T-helper 1 cell treated with Interleukin-12 subunit alpha and Interleukin-12 subunit beta and Interleukin-4 antibody, amounts not matched to agents 30 μg/mL and 1 μg/mL, for 36 hours (primary cell): ENCODE results near the gene RSBN1L.

Source experiments
- H3K27ac Mint-ChIP-seq: one replicate; pipeline ENCODE4 v1.8.0; 2021; ENCODE audit warnings: mild to moderate bottlenecking, mixed read lengths
- H3K27me3 Mint-ChIP-seq: one replicate; pipeline ENCODE4 v1.8.0; 2021; ENCODE audit warnings: low read depth, mixed read lengths
- H3K36me3 Mint-ChIP-seq: one replicate; pipeline ENCODE4 v1.8.0; 2021; ENCODE audit warnings: low read depth, mixed read lengths
- H3K4me1 Mint-ChIP-seq: one replicate; pipeline ENCODE4 v1.8.0; 2021; ENCODE audit warnings: low read depth, mixed read lengths
- H3K4me3 Mint-ChIP-seq: one replicate; pipeline ENCODE4 v1.8.0; 2021; ENCODE audit warnings: mild to moderate bottlenecking, moderate library complexity, mixed read lengths
- H3K9me3 Mint-ChIP-seq: one replicate; pipeline ENCODE4 v1.8.0; 2021; ENCODE audit warnings: mixed read lengths

RSBN1L gene

GRCh38 chr7:77667459-77668086 is 28.7 kb upstream of the RSBN1L start:
- H3K4me3 Mint-ChIP-seq, result no peak overlapping the region
- H3K27me3 Mint-ChIP-seq, result no peaks in the 10 kb centered on the region
- no peaks in the 10 kb centered on the region for H3K36me3 Mint-ChIP-seq
- H3K9me3 Mint-ChIP-seq, result no peaks in the 10 kb centered on the region
- no peaks in the 10 kb centered on the region for H3K4me1 Mint-ChIP-seq
- H3K27ac Mint-ChIP-seq, result no peak overlapping the region

- Mint-ChIP-seq H3K4me3 (no peak overlapping the region), H3K27me3 (no peaks in the 10 kb centered on the region), H3K9me3 (no peaks in the 10 kb centered on the region), H3K4me1 (no peaks in the 10 kb centered on the region), H3K36me3 (peaks cover 2% of the 10 kb centered on the region), H3K27ac (no peak overlapping the region)
Measured at GRCh38 chr7:77674878-77675277, 21.4 kb upstream of the RSBN1L start.

- Mint-ChIP-seq H3K36me3 (peaks cover 14% of the 10 kb centered on the region), H3K9me3 (no peaks in the 10 kb centered on the region), H3K4me3 (no peak overlapping the region), H3K4me1 (peaks cover 2% of the 10 kb centered on the region), H3K27ac (no peak overlapping the region), H3K27me3 (no peaks in the 10 kb centered on the region)
Measured at GRCh38 chr7:77679608-77680007, 16.7 kb upstream of the RSBN1L start.

- H3K9me3 Mint-ChIP-seq, result no peaks in the 10 kb centered on the region
- peaks cover 14% of the 10 kb centered on the region for H3K36me3 Mint-ChIP-seq
Measured at GRCh38 chr7:77680266-77680665, 16.0 kb upstream of the RSBN1L start.

GRCh38 chr7:77684030-77684429 is 12.2 kb upstream of the RSBN1L start:
- Mint-ChIP-seq H3K9me3 (no peaks in the 10 kb centered on the region), H3K27ac (no peak overlapping the region), H3K36me3 (peaks cover 16% of the 10 kb centered on the region), H3K4me1 (peaks cover 26% of the 10 kb centered on the region), H3K4me3 (no peak overlapping the region), H3K27me3 (no peaks in the 10 kb centered on the region)

More at GRCh38 chr7:77680266-77680665, 16.0 kb upstream of the RSBN1L start:
- H3K27ac Mint-ChIP-seq, result no peak overlapping the region
- H3K27me3 Mint-ChIP-seq, result no peaks in the 10 kb centered on the region
- H3K4me1 Mint-ChIP-seq, result peaks cover 5% of the 10 kb centered on the region
- no peak overlapping the region for H3K4me3 Mint-ChIP-seq

GRCh38 chr7:77685233-77685632 is 11.0 kb upstream of the RSBN1L start:
- Mint-ChIP-seq H3K27me3 (no peaks in the 10 kb centered on the region), H3K9me3 (no peaks in the 10 kb centered on the region), H3K27ac (no peak overlapping the region), H3K4me3 (no peak overlapping the region), H3K4me1 (peaks cover 26% of the 10 kb centered on the region), H3K36me3 (peaks cover 16% of the 10 kb centered on the region)

GRCh38 chr7:77687100-77687746 is 9.0 kb upstream of the RSBN1L start:
- Mint-ChIP-seq H3K4me3 (peak overlapping the region; percentile 38), H3K27ac (peak overlapping the region; percentile 62), H3K36me3 (peaks cover 16% of the 10 kb centered on the region), H3K27me3 (no peaks in the 10 kb centered on the region), H3K4me1 (peaks cover 26% of the 10 kb centered on the region), H3K9me3 (no peaks in the 10 kb centered on the region)

- peaks cover 16% of the 10 kb centered on the region for H3K36me3 Mint-ChIP-seq
- H3K4me3 Mint-ChIP-seq, result peak overlapping the region; percentile 38
- H3K27me3 Mint-ChIP-seq, result no peaks in the 10 kb centered on the region
Measured at GRCh38 chr7:77687747-77688144, 8.5 kb upstream of the RSBN1L start.

GRCh38 chr7:77690289-77690688 is 6.0 kb upstream of the RSBN1L start:
- no peaks in the 10 kb centered on the region for H3K27me3 Mint-ChIP-seq
- H3K4me1 Mint-ChIP-seq, result peaks cover 35% of the 10 kb centered on the region
- H3K27ac Mint-ChIP-seq, result no peak overlapping the region
- no peaks in the 10 kb centered on the region for H3K9me3 Mint-ChIP-seq
- H3K4me3 Mint-ChIP-seq, result no peak overlapping the region
- H3K36me3 Mint-ChIP-seq, result peaks cover 13% of the 10 kb centered on the region

More at GRCh38 chr7:77687747-77688144, 8.5 kb upstream of the RSBN1L start:
- peaks cover 29% of the 10 kb centered on the region for H3K4me1 Mint-ChIP-seq
- no peaks in the 10 kb centered on the region for H3K9me3 Mint-ChIP-seq
- H3K27ac Mint-ChIP-seq, result peak overlapping the region; percentile 62

- Mint-ChIP-seq H3K9me3 (no peaks in the 10 kb centered on the region), H3K27ac (no peak overlapping the region), H3K36me3 (peaks cover 15% of the 10 kb centered on the region), H3K4me3 (no peak overlapping the region), H3K27me3 (no peaks in the 10 kb centered on the region), H3K4me1 (peaks cover 28% of the 10 kb centered on the region)
Measured at GRCh38 chr7:77691892-77692491, 4.3 kb upstream of the RSBN1L start.

GRCh38 chr7:77693830-77694583 is 2.3 kb upstream of the RSBN1L start:
- Mint-ChIP-seq H3K9me3 (no peaks in the 10 kb centered on the region), H3K27ac (no peak overlapping the region), H3K27me3 (no peaks in the 10 kb centered on the region), H3K4me1 (peaks cover 27% of the 10 kb centered on the region), H3K4me3 (peak overlapping the region; percentile 22), H3K36me3 (peaks cover 16% of the 10 kb centered on the region)

GRCh38 chr7:77696643-77697534 is 630 bp downstream of the RSBN1L start:
- peaks cover 24% of the 10 kb centered on the region for H3K36me3 Mint-ChIP-seq
- H3K9me3 Mint-ChIP-seq, result no peaks in the 10 kb centered on the region
- peak overlapping the region; percentile 97 for H3K4me3 Mint-ChIP-seq
- H3K27me3 Mint-ChIP-seq, result no peaks in the 10 kb centered on the region
- H3K4me1 Mint-ChIP-seq, result peaks cover 37% of the 10 kb centered on the region
- H3K27ac Mint-ChIP-seq, result peak overlapping the region; percentile 88

- peaks cover 39% of the 10 kb centered on the region for H3K4me1 Mint-ChIP-seq
- peaks cover 26% of the 10 kb centered on the region for H3K36me3 Mint-ChIP-seq
- peak overlapping the region; percentile 97 for H3K4me3 Mint-ChIP-seq
- H3K27me3 Mint-ChIP-seq, result no peaks in the 10 kb centered on the region
- peak overlapping the region; percentile 88 for H3K27ac Mint-ChIP-seq
- H3K9me3 Mint-ChIP-seq, result no peaks in the 10 kb centered on the region
Measured at GRCh38 chr7:77697535-77697831, 1.2 kb downstream of the RSBN1L start.

- peaks cover 28% of the 10 kb centered on the region for H3K36me3 Mint-ChIP-seq
- H3K9me3 Mint-ChIP-seq, result no peaks in the 10 kb centered on the region
- H3K4me1 Mint-ChIP-seq, result peaks cover 43% of the 10 kb centered on the region
- H3K27ac Mint-ChIP-seq, result no peak overlapping the region
- H3K4me3 Mint-ChIP-seq, result peak overlapping the region; percentile 97
- H3K27me3 Mint-ChIP-seq, result no peaks in the 10 kb centered on the region
Measured at GRCh38 chr7:77698042-77698625, 1.9 kb downstream of the RSBN1L start.
